ENCODE results near the gene ENAH.

ENAH gene

GRCh38 chr1:225468270-225469020 lies 184.5 kb downstream of the ENAH start:
- no peak for DNase-seq

DNA sequence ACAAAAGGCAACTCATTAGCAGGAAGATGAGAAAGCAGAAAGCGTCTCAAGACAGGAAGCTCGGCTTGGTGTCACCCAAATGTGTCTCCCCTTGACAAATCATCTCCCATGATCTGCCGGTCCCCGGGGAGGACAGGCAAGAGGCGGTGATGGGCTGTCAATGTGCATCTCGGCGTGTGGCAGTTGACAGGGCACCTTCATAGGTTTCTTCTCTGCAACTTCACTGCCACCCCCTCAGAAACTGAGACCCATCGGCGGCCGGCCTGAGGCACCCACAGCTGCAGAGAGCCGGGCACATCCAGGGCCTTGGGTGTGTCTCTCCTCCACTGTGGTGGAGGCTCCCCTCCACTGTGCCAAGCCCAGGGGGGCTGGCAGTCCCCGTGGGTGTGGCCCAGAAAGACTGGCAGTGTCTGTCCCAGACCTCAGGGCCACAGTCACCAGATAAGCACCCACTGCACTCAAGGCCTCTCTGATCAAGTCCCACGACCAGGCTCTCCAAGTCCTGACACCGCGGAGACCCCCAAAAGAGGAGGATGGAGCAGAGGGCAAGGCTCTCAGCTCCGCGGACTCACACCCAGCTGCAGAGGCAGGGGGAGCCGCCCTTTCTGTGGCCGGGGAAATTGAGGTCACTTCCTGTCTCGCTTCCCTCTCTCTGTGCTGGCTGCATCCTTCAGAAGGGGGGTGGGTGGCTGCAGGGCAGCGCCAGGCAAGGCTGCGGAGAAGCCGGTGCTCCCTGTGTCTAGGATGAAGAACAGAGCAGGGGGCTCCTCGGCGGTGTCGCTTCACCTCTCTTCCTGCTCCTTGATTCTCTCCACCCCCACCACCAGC lies 185.5 kb downstream of the ENAH start:
- DNase-seq, result no peak

- no peak for DNase-seq
Observed at GRCh38 chr1:225466848-225467192, 186.1 kb downstream of the ENAH start.

- no peak for DNase-seq
Observed at GRCh38 chr1:225465793-225466517, 187.0 kb downstream of the ENAH start.

GRCh38 chr1:225464851-225465792 lies 187.8 kb downstream of the ENAH start:
- no peak for DNase-seq

GRCh38 chr1:225462714-225463574 lies 190.0 kb downstream of the ENAH start:
- no peak for DNase-seq

GRCh38 chr1:225462429-225462713 lies 190.6 kb downstream of the ENAH start:
- DNase-seq, result no peak

DNA sequence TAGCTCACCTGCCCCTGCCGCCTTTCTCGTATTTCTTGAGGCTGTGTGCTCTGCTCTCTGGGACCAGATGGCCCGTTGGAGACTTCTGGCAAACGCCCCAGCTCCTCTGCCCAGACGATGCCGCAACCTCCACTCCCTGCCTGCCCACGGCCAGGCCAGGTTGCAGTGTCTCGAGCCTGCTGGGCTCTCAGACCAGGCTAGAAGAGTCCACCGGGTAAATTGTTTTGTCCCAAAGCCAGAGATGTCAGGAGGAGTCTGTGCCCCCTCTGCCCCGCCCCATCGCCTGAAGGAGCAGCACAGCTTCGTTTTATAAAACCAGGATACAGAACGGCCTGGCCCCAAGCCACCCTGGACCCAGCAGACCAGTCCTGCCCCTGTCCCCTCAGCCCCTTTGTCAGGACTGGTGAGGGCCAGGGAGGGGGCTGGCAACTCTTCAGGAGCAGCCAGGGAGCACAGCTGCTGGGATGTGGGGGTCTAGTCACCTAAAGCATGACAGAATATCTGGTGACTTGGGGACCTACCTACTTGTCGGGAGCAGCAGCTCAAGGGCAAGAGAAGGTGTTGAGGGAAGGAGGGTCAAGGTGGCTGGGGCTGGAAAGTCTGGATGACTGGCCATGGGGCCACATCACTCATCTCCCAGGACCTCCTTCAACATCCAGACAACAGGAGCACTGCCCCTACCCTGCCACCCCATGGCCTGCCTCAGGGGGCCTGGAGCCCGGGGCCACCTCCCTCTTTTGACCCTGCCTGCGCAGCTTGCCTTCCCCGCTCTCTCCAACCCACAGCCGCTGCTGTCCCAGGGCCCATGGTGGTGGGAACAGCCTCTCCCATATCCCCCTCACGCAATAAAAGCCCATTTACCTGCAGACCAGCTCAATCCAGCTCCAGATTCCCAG lies 191.1 kb downstream of the ENAH start:
- no peak for DNase-seq

GRCh38 chr1:225460737-225461532 lies 192.0 kb downstream of the ENAH start:
- DNase-seq, result no peak

DNA sequence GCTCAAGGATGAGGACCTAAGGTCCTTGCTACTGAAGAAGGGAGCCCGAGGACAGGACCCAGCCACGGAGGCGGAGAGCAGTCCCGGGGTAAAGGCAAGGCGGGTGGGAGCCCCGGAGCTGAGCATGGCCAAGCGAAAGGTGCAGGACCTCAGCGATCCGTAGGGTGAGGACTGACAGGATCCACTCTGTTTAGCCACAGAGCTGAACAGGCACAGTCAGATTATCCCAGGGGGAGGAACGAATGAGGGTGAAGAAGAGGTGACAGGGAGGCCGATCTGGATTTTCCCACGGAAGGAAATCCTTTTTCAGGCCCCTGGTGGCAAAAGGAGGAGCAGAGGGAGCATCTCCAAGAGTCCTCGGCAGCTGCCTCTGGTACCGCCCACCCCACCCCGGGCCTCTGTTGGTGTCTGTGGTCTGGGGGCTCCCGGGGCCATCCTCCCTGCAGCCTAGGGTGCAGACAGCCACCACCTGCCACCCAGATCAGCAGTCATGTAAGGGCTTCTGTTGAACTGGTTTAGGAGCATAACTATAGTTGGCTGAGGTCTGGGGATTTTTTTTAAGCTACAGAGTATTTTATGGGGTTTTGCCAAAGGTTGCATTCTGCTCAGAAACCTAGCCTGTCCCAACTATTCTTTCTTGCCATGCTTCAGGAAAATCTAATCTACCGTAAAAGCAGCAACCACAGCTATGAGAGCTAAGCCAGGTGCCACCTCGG lies 192.7 kb downstream of the ENAH start:
- no peak for DNase-seq

- DNase-seq, result no peak
Observed at GRCh38 chr1:225458222-225458631, 194.7 kb downstream of the ENAH start.

GRCh38 chr1:225454733-225455132 lies 198.2 kb downstream of the ENAH start:
- DNase-seq, result no peak

- DNase-seq, result no peak
Observed at GRCh38 chr1:225453797-225454648, 198.9 kb downstream of the ENAH start.

DNA sequence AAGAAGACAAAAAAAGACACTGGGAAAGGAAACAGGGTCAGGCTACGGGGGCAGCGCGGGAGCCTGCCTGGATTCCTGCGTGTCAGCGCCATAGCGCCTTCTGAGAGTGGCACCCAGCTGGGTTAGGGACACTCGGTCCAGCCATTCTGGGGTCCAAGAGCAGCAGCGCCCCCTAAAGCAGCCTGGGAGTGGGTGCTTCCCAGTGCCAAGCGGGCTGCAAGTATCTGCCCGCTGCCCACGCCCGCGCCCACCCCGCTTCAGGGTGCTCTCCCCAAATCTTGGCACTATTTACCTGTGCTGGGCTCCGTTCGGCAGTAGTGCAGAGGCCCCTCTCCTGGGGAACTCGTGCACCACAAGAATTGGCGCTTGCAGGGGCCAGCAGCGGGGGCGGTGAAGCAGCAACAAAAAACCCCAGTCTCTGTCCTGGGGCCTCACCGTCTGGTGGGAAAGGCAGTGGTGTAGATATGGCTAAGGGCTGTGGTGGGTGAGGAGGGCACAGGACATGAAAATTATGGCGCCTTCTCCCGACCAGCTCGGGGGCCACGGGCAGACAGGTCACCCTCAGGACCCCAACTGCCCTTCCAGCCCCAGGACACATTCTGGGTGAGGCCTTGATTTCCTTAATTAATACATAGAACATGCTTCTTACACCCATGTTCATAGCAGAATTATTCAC lies 200.9 kb downstream of the ENAH start:
- DNase-seq, result no peak

DNA sequence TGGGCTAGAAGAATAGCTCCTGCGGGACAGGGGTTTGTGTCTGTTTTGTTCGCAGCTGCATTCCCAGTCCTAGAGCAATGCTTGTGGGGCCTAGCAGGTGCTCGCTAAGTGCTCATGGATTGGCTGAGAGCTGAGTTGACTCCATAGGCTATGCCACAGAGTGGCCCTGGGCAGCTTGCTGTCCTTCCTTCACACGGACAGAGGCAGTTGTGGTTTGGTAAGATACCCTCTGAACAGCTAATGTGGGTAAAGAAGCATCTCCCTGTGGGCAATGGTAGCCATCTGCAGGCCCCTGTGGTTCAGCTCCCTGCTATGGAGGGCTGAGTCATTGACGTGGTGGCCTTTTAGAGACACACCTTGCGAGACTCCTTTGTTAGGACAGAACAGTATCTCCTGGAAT lies 201.6 kb downstream of the ENAH start:
- DNase-seq, result no peak

- no peak for DNase-seq
Observed at GRCh38 chr1:225450491-225451191, 202.3 kb downstream of the ENAH start.

- DNase-seq, result no peak
Observed at GRCh38 chr1:225449774-225450173, 203.1 kb downstream of the ENAH start.

Data from 8988T (cell line).